CD14-positive monocyte (primary cell): ENCODE measurements around the gene GBX2. TPM values are rescaled to one million over a fixed set of nuclear protein-coding genes. Genes with fewer than 3 reads are reported as not detected.

ENCODE experiments used
- DNase-seq, 3 donors: peaks; one replicate each; pipeline ENCODE4 v3.0.0-alpha.2; 2011 to 2022
- H2AFZ ChIP-seq: 2 replicates; pipeline ENCODE4 v1.6.0; 2012; ENCODE audit warnings: mild to moderate bottlenecking, low read depth, low read length, inconsistent platforms; ENCODE audit not compliant: insufficient read depth, poor library complexity, severe bottlenecking
- H3K27ac ChIP-seq, 2 donors: 1 replicate in 1 of 2; 2 replicates in 1 of 2; pipeline ENCODE4 v1.5.1; 2012 to 2013; ENCODE audit warnings: low read length in 2 of 2, control low read depth in 1 of 2, inconsistent platforms in 1 of 2, low read depth in 1 of 2, mild to moderate bottlenecking in 1 of 2
- H3K27me3 ChIP-seq, 2 donors: one replicate each; pipeline versions ENCODE4 v1.6.0 to v1.6.1; 2011 to 2013; ENCODE audit warnings: low read length in 2 of 2; ENCODE audit not compliant: control insufficient read depth in 2 of 2, insufficient read depth in 2 of 2
- H3K36me3 ChIP-seq, 2 donors: replicated peaks in 1 of 2; 1 replicate in 1 of 2; 2 replicates in 1 of 2; pipeline versions ENCODE4 v1.5.1 to v1.6.1; 2012 to 2013; ENCODE audit warnings: low read length in 2 of 2, control low read depth in 1 of 2, inconsistent platforms in 1 of 2, mild to moderate bottlenecking in 1 of 2; ENCODE audit not compliant: insufficient read depth in 2 of 2, control insufficient read depth in 1 of 2
- H3K4me1 ChIP-seq, 2 donors: 1 replicate in 1 of 2; 2 replicates in 1 of 2; pipeline versions ENCODE4 v1.5.1 to v1.6.1; 2012 to 2013; ENCODE audit warnings: low read length in 2 of 2, control low read depth in 1 of 2, inconsistent platforms in 1 of 2, mild to moderate bottlenecking in 1 of 2, moderate library complexity in 1 of 2; ENCODE audit not compliant: insufficient read depth in 2 of 2, control insufficient read depth in 1 of 2
- H3K4me2 ChIP-seq: replicated peaks from 2 replicates; pipeline ENCODE3; 2012; ENCODE audit warnings: low read length, moderate library complexity, mild to moderate bottlenecking; ENCODE audit not compliant: poor library complexity, severe bottlenecking; ENCODE audit errors: extremely low read depth
- H3K4me3 ChIP-seq, 3 experiments: fragments of 200-600 bp in 1 of 3; sonication (generic) in 1 of 3; replicated peaks in 1 of 3; 1 replicate in 2 of 3; 2 replicates in 1 of 3; pipeline ENCODE4 v1.5.1; 2011 to 2013; ENCODE audit warnings: low read length in 3 of 3, mild to moderate bottlenecking in 3 of 3, control low read depth in 2 of 3, low read depth in 2 of 3, inconsistent platforms in 1 of 3, moderate library complexity in 1 of 3
- H3K79me2 ChIP-seq: 2 replicates; pipeline ENCODE4 v1.6.0; 2012; ENCODE audit warnings: mild to moderate bottlenecking, control low read depth, inconsistent platforms, low read length, moderate library complexity; ENCODE audit not compliant: insufficient read depth
- H3K9ac ChIP-seq: 2 replicates; pipeline ENCODE4 v1.6.0; 2017; ENCODE audit warnings: low read length, mild to moderate bottlenecking; ENCODE audit not compliant: insufficient read depth, poor library complexity, severe bottlenecking
- H3K9me3 ChIP-seq, 2 donors: replicated peaks in 1 of 2; 1 replicate in 1 of 2; 2 replicates in 1 of 2; pipeline versions ENCODE4 v1.5.1 to v1.6.1; 2012 to 2013; ENCODE audit warnings: low read length in 2 of 2, control low read depth in 1 of 2; ENCODE audit not compliant: control insufficient read depth in 1 of 2, insufficient read depth in 1 of 2
- H4K20me1 ChIP-seq: 2 replicates; pipeline ENCODE4 v1.6.0; 2012; ENCODE audit warnings: mild to moderate bottlenecking, low read length, control low read depth, moderate library complexity; ENCODE audit not compliant: insufficient read depth
- H3K27ac Mint-ChIP-seq, 7 donors: one replicate each; pipeline ENCODE4 v1.8.0; 2020; ENCODE audit warnings: mild to moderate bottlenecking in 7 of 7, mixed read lengths in 7 of 7, moderate library complexity in 6 of 7, inconsistent platforms in 2 of 7
- H3K27me3 Mint-ChIP-seq, 3 donors: one replicate each; pipeline ENCODE4 v1.8.0; 2021 to 2022; ENCODE audit warnings: low read depth in 3 of 3, mild to moderate bottlenecking in 3 of 3, mixed read lengths in 3 of 3, moderate library complexity in 3 of 3, inconsistent platforms in 1 of 3
- H3K36me3 Mint-ChIP-seq, 2 donors: one replicate each; pipeline ENCODE4 v1.8.0; 2020; ENCODE audit warnings: mixed read lengths in 2 of 2, inconsistent platforms in 1 of 2, mild to moderate bottlenecking in 1 of 2
- H3K4me1 Mint-ChIP-seq: one replicate; pipeline ENCODE4 v1.8.0; 2020; ENCODE audit warnings: mild to moderate bottlenecking, mixed read lengths
- H3K4me3 Mint-ChIP-seq, 2 donors: one replicate each; pipeline ENCODE4 v1.8.0; 2020; ENCODE audit warnings: mild to moderate bottlenecking in 2 of 2, mixed read lengths in 2 of 2, moderate library complexity in 1 of 2
- H3K9me3 Mint-ChIP-seq, 7 donors: one replicate each; pipeline ENCODE4 v1.8.0; 2020 to 2022; ENCODE audit warnings: mixed read lengths in 7 of 7, mild to moderate bottlenecking in 6 of 7, moderate library complexity in 6 of 7, inconsistent platforms in 2 of 7
- CTCF ChIP-seq: fragments of 200-600 bp; IDR thresholded peaks from one replicate; pipeline ENCODE4 v1.8.0; 2022; ENCODE audit warnings: antibody characterized with exemption, mild to moderate bottlenecking
- WGBS: methylation state at CpG from one replicate; pipeline ENCODE4 v1.1.5; 2013; ENCODE audit warnings: missing lambda C conversion rate; ENCODE audit not compliant: insufficient coverage; 5-methylcytosine and 5-hydroxymethylcytosine counted together
- intact Hi-C, 2 donors: fragments of 100-400 bp; cut with micrococcal nuclease; formaldehyde crosslinking; loops; one replicate each; pipeline versions ENCODE4 v1.15.0 to v1.15.1; 2023
- polyA plus RNA-seq, 3 donors: library from polyadenylated mRNA; depleted of rRNA in 1 of 3; unstranded in 2 of 3; stranded (reverse) in 1 of 3; fragments of 300-500 nt in 2 of 3; fragments of >200 nt in 1 of 3; fragmentation: Illumina TruSeq in 2 of 3; gene quantifications; 1 replicate in 2 of 3; 2 replicates in 1 of 3; pipeline ENCODE4 v1.2.3, GENCODE V29; 2012 to 2021

GBX2 gene
- polyA plus RNA-seq, 3 donors: not detected

GRCh38 chr2:236193026-236193425 lies 24.8 kb upstream of the GBX2 start:
- DNase-seq: no peak
- H3K9me3 Mint-ChIP-seq: peaks cover 0 to 4% (median 1%) of the 10 kb centered on the region in 7 donors

GRCh38 chr2:236190674-236191073 lies 22.5 kb upstream of the GBX2 start:
- peaks cover 0 to 3% of the 10 kb centered on the region in 2 donors for H3K27me3 ChIP-seq
- intact Hi-C loops: no loop called here
- H2AFZ ChIP-seq: no peak overlapping the region
- H3K27ac ChIP-seq: no peak overlapping the region
- H3K36me3 ChIP-seq: no peaks in the 10 kb centered on the region
- no peak overlapping the region for H3K9ac ChIP-seq
- no peak for TF ChIP-seq CTCF
- 100% methylated on average over 1 of the region's 2 CpGs for WGBS
- no peaks in the 10 kb centered on the region for H3K36me3 Mint-ChIP-seq
- peaks cover 0 to 4% (median 0%) of the 10 kb centered on the region in 7 donors for H3K9me3 Mint-ChIP-seq
- H3K27me3 Mint-ChIP-seq: peaks cover 3 to 9% (median 9%) of the 10 kb centered on the region in 3 donors
- no peak overlapping the region for H3K27ac Mint-ChIP-seq
- no peaks in the 10 kb centered on the region for H3K9me3 ChIP-seq
- no peaks in the 10 kb centered on the region for H3K4me1 Mint-ChIP-seq
- no peak overlapping the region for H3K4me3 Mint-ChIP-seq
- H3K4me1 ChIP-seq: no peaks in the 10 kb centered on the region
- H4K20me1 ChIP-seq: no peaks in the 10 kb centered on the region
- no peak for DNase-seq
- H3K79me2 ChIP-seq: no peaks in the 10 kb centered on the region
- H3K4me3 ChIP-seq: no peak overlapping the region
- H3K4me2 ChIP-seq: no peak overlapping the region

More at GRCh38 chr2:236193026-236193425, 24.8 kb upstream of the GBX2 start:
- H3K27me3 ChIP-seq: peaks cover 0 to 3% of the 10 kb centered on the region in 2 donors
- no peak overlapping the region for H2AFZ ChIP-seq
- peaks cover 3 to 7% (median 6%) of the 10 kb centered on the region in 3 donors for H3K27me3 Mint-ChIP-seq
- TF ChIP-seq CTCF: no peak
- no peaks in the 10 kb centered on the region for H4K20me1 ChIP-seq
- no peak overlapping the region for H3K4me3 Mint-ChIP-seq
- H3K9me3 ChIP-seq: no peaks in the 10 kb centered on the region
- no peak overlapping the region for H3K9ac ChIP-seq
- intact Hi-C loops: no loop called here
- no peaks in the 10 kb centered on the region for H3K4me1 Mint-ChIP-seq
- H3K36me3 Mint-ChIP-seq: no peaks in the 10 kb centered on the region
- WGBS: 77% methylated on average over 6 of the region's 10 CpGs
- H3K36me3 ChIP-seq: no peaks in the 10 kb centered on the region
- no peaks in the 10 kb centered on the region for H3K4me1 ChIP-seq
- no peak overlapping the region for H3K4me3 ChIP-seq
- H3K4me2 ChIP-seq: no peak overlapping the region
- no peak overlapping the region for H3K27ac ChIP-seq
- no peaks in the 10 kb centered on the region for H3K79me2 ChIP-seq
- no peak overlapping the region for H3K27ac Mint-ChIP-seq
